GM12874 (cell line): ENCODE measurements around the gene MAPKBP1.

ENCODE experiments used
- CTCF ChIP-seq: IDR thresholded peaks from 2 replicates; pipeline ENCODE4 v1.5.1; 2011; ENCODE audit warnings: low read depth, mild to moderate bottlenecking, control low read depth, low read length, moderate library complexity; ENCODE audit not compliant: insufficient read depth

MAPKBP1 gene

DNA sequence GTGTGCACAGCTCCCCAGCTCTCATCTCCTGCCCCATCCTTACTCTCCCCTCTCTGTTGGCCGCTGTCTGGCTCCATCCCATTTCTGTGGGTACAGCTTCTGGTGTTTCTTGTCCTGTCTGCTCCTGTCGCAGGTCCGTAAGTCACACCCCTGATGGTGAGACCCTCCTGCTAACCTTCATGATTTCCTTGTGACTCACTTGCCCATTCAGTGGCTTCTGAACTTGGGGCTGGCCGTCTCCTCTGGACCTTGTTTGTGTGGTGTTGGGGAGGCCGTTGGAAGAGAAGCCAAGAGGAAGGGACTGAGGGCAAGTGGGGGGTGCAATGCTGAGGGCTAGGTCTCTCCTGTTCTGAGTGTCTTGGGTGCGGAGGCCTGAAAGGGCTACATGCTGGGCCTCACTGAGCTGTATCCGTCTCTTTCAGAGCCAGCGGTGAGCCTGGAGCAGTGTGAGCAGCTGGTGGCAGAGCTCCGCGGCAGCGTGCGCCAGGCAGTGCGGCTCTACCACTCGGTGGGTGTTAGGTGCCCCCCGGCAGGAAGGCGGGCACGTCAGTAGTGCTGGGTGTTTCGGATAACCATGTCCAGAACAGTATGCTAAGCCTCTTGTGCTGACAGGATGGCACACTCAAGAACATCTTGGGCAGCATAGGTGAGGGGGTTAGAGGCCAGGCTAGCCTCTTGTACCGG lies 49.9 kb downstream of the MAPKBP1 start:
- no peak for TF ChIP-seq CTCF

- TF ChIP-seq CTCF: no peak
These were observed 50.9 kb downstream of the MAPKBP1 start for GRCh38 chr15:41825145-41825544.

GRCh38 chr15:41825572-41826535 lies 51.6 kb downstream of the MAPKBP1 start:
- TF ChIP-seq CTCF: no peak

DNA sequence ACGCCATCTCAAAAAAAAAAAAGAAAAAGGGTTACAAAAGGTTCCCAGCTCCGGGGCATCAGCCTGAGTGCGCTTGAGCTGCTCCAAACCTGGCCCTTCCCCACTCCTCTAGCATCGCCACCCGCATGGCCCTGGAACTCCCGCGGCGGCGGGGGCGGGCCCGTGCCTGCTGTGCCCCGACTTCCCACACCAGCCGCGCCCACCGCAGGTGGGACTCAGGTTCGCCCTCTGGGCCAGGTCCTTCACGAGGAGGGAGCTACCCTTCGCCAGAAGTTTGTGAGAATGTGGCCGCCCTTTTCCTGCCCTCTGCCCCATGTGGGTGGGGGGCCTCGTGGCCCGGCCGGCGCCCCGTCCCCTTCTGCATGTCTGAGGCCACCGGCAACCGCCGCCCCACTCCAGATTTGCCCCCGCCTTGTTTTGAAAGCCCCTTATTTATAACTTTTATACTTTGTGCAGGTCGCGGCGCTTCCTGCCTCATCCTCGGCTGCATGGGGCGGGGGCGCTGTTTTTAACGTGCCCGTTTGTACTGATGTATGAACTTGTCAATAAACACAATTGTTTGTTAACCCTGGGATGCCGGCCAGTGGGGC lies 53.1 kb downstream of the MAPKBP1 start:
- TF ChIP-seq CTCF: 0 out of 2 replicates have a peak, but pooled peaks have one; percentile 5

- TF ChIP-seq CTCF: no peak
These were observed 53.9 kb downstream of the MAPKBP1 start, which contains the start of gene JMJD7 for GRCh38 chr15:41827880-41828806. Gene JMJD7 (plus strand): TSS chr15:41828092. CDS start chr15:41828125, 33 bp downstream.

- no peak for TF ChIP-seq CTCF
These were observed 54.5 kb downstream of the MAPKBP1 start for GRCh38 chr15:41828807-41829141.
